Colonic mucosa (tissue), 4 donors: Measurements from ENCODE around the gene PLEKHB1. TPM values are rescaled to one million over a fixed set of nuclear protein-coding genes. Genes with fewer than 3 reads are reported as not detected.

ENCODE experiments used
- DNase-seq: peaks from one replicate; pipeline ENCODE4 v3.0.0-alpha.2; 2020
- H3K27ac ChIP-seq: fragments of 200-600 bp; one replicate; pipeline ENCODE4 v1.8.0; 2021
- H3K27me3 ChIP-seq: fragments of 200-600 bp; one replicate; pipeline ENCODE4 v1.8.0; 2021
- H3K36me3 ChIP-seq: fragments of 200-600 bp; one replicate; pipeline ENCODE4 v1.8.0; 2021
- H3K4me1 ChIP-seq: fragments of 200-600 bp; one replicate; pipeline ENCODE4 v1.8.0; 2021; ENCODE audit warnings: mild to moderate bottlenecking
- H3K4me3 ChIP-seq: fragments of 200-600 bp; one replicate; pipeline ENCODE4 v1.8.0; 2021
- H3K9ac ChIP-seq, 2 donors: one replicate each; pipeline ENCODE4 v1.7.0; 2013; ENCODE audit warnings: control low read depth in 2 of 2, low read depth in 2 of 2, low read length in 2 of 2
- H3K9me3 ChIP-seq: fragments of 200-600 bp; one replicate; pipeline ENCODE4 v1.8.0; 2021
- intact Hi-C: fragments of 100-400 bp; cut with DNase I; formaldehyde crosslinking; loops from one replicate; pipeline ENCODE4 v1.14.1; 2022
- total RNA-seq, 2 donors: library from RNA; stranded (reverse); fragmentation: NEBNext Ultra II Directional in 1 of 2; extraction: Animal tissue kit (Norgen Biotek cat#: 25700) in 1 of 2; gene quantifications; one replicate each; pipeline ENCODE4 v1.2.1, GENCODE V29; 2021
- TF ChIP-seq, protein P1 (sequence below): fragments of 200-600 bp; IDR thresholded peaks from one replicate; pipeline ENCODE4 v1.8.0; 2022; ENCODE audit warnings: antibody characterized with exemption, mild to moderate bottlenecking
- donor health status: healthy.
- donor health status: DM: no; HTN: no; CAD: no.
- donor health status: DM: no; HTN: no; CAD: no.

Gene PLEKHB1
- total RNA-seq, 2 donors from 2014 or later: 12.3 to 20.1 TPM

DNA sequence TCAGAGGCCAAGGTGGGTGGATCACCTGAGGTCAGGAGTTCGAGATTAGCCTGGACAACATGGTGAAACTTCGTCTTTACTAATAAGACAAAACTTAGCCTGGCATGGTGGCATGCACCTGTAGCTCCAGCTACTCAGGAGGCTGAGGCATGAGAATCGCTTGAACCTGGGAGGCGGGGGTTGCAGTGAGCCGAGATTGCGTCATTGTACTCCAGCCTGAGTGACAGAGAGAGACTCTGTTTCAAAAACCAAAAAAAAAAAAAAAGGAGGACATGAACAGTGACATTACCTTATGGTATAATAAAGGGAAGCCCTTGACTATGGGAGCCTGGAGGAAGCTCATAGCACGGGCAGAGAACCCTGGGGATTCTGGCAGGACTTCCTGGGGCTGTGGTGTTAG is 16.5 kb upstream of the PLEKHB1 start:
- Histone ChIP-seq H3K27ac (no peak overlapping the region), H3K9me3 (no peaks in the 10 kb centered on the region), H3K4me3 (no peak overlapping the region), H3K9ac (no peak overlapping the region), H3K27me3 (no peaks in the 10 kb centered on the region), H3K4me1 (no peaks in the 10 kb centered on the region), H3K36me3 (no peaks in the 10 kb centered on the region)
- intact Hi-C loops: no loop called here
- no peak for DNase-seq
- TF ChIP-seq, protein P1, sequence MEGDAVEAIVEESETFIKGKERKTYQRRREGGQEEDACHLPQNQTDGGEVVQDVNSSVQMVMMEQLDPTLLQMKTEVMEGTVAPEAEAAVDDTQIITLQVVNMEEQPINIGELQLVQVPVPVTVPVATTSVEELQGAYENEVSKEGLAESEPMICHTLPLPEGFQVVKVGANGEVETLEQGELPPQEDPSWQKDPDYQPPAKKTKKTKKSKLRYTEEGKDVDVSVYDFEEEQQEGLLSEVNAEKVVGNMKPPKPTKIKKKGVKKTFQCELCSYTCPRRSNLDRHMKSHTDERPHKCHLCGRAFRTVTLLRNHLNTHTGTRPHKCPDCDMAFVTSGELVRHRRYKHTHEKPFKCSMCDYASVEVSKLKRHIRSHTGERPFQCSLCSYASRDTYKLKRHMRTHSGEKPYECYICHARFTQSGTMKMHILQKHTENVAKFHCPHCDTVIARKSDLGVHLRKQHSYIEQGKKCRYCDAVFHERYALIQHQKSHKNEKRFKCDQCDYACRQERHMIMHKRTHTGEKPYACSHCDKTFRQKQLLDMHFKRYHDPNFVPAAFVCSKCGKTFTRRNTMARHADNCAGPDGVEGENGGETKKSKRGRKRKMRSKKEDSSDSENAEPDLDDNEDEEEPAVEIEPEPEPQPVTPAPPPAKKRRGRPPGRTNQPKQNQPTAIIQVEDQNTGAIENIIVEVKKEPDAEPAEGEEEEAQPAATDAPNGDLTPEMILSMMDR: no peak

DNA sequence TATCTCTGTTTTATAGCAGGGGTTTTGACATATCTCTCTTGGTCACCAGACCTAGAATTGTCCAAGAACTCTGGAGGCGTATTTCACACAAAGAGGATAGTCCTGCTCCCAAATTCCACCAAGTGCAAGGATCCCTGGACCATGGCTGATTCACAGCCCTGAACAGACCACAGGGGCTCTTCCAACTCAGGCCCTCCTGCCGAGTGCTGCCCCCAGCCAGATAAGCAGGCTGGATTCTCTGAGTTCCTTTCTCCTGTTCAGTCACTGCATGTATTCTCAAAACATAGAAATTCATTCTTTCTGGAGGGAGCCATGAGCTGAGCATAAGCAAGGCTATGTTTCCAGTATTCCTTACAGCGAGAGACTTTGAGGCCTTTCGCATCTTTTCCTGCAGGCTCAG is 13.4 kb upstream of the PLEKHB1 start:
- Histone ChIP-seq H3K4me1 (no peaks in the 10 kb centered on the region), H3K9ac (no peak overlapping the region), H3K27ac (no peak overlapping the region), H3K9me3 (no peaks in the 10 kb centered on the region), H3K36me3 (no peaks in the 10 kb centered on the region), H3K27me3 (no peaks in the 10 kb centered on the region), H3K4me3 (no peak overlapping the region)
- TF ChIP-seq, protein P1: no peak
- DNase-seq: no peak
- intact Hi-C loops: no loop called here

DNA sequence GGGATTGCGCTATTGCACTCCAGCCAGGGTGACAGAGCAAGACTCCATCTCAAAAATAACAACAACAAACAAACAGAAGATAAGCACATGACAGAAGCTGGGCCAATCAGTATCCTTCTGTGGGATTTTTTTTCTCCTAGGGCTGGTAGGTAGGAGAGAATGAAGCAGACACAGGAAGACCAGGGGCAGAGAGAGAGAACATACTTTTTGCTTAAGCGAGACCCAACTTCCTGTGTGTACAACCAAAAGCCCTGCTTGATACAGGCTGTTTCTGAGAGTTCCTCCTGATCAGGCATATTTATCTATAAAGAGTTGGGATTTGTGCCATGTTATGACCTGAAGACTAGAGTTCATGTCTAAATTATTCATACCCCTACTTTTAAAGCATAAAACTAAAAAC is 12.4 kb upstream of the PLEKHB1 start:
- H3K4me3 ChIP-seq: no peak overlapping the region
- H3K9me3 ChIP-seq: no peaks in the 10 kb centered on the region
- H3K9ac ChIP-seq: no peak overlapping the region
- H3K27me3 ChIP-seq: no peaks in the 10 kb centered on the region
- H3K36me3 ChIP-seq: no peaks in the 10 kb centered on the region
- TF ChIP-seq, protein P1: no peak
- no peaks in the 10 kb centered on the region for H3K4me1 ChIP-seq
- no peak overlapping the region for H3K27ac ChIP-seq
- intact Hi-C loops: no loop called here
- no peak for DNase-seq

DNA sequence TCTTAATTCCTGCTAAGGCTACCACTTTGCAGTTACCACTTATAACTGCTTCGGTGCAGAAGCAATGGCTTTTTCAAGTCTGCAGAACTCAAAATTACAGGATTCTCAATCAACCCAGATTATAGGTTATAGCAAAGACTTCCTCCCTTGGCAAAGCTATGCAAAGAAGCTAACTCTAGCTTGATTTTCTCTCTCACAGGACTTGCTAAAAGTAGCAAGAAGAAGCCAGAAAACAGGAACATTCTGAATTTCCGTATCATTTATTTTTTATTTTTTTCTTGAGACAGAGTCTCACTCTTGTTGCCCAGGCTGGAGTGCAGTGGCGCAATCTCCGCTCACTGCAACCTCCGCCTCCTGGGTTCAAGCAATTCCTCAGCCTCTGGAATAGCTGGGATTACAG is 10.7 kb upstream of the PLEKHB1 start:
- Histone ChIP-seq H3K36me3 (no peaks in the 10 kb centered on the region), H3K27me3 (no peaks in the 10 kb centered on the region), H3K27ac (no peak overlapping the region), H3K9ac (no peak overlapping the region), H3K4me1 (no peaks in the 10 kb centered on the region), H3K4me3 (no peak overlapping the region), H3K9me3 (no peaks in the 10 kb centered on the region)
- intact Hi-C loops: no loop called here
- no peak for DNase-seq
- TF ChIP-seq, protein P1: no peak

DNA sequence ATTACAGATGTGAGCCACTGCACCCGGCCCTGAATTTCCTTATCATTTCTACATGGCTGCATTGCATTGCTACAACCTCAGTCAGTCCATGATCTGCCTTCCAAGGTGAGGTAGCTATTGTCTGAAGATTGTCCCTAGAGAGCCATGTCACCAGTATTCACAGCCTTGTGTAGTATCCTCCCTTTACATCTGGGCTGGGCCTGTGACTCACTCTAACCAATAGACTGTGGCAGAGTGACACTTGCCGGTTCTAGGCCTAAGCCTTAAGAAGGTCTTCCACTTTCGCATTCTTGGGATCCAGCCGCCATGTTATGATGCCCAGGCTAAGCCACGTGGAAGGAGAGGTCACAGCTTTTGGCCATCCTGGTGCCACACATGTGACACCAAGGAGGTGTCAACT is 10.1 kb upstream of the PLEKHB1 start:
- intact Hi-C loops: no loop called here
- no peak overlapping the region for H3K9ac ChIP-seq
- no peaks in the 10 kb centered on the region for H3K36me3 ChIP-seq
- DNase-seq: no peak
- H3K4me3 ChIP-seq: no peak overlapping the region
- no peaks in the 10 kb centered on the region for H3K4me1 ChIP-seq
- TF ChIP-seq, protein P1: no peak
- H3K27ac ChIP-seq: no peak overlapping the region
- H3K27me3 ChIP-seq: no peaks in the 10 kb centered on the region
- no peaks in the 10 kb centered on the region for H3K9me3 ChIP-seq

DNA sequence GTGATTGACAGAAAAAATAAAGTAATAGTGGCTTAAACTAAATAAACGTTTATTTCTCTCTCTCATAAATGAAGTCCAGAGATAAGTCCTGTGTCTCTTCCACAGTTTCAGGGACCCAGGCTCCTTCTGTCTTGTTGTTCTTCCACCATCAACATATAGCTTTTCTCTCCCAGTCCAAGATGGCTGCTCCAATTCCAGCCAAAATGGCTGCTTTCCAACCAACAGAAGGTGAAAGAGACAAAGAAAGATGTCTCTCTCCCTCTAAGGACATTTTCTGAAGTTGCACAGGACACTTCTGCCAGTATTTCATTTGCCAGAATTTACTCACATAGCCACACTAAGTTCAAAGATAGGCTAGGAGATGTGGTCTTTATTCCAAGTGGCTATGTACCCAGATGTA is 9.4 kb upstream of the PLEKHB1 start:
- Histone ChIP-seq H3K27me3 (no peaks in the 10 kb centered on the region), H3K36me3 (no peaks in the 10 kb centered on the region), H3K4me3 (no peak overlapping the region), H3K4me1 (no peaks in the 10 kb centered on the region), H3K27ac (no peak overlapping the region), H3K9me3 (no peaks in the 10 kb centered on the region), H3K9ac (no peak overlapping the region)
- TF ChIP-seq, protein P1: no peak
- no peak for DNase-seq
- intact Hi-C loops: no loop called here
